ENCODE data around the gene LY6G5B. TPM values are rescaled to one million over a fixed set of nuclear protein-coding genes. Genes with fewer than 3 reads are reported as not detected.

LY6G5B gene
- total and polyA plus RNA-seq, 2 donors (not counting 3 experiments of a cell fraction or from before 2014, with no cell fraction given), result 15.4 to 25.0 TPM

- DNase-seq (ENCODE audit: low read depth, low spot score), result peak; percentile 22
- Histone ChIP-seq H3K4me3 (replicated peaks in 1 of 3; ENCODE audit: insufficient read depth in 1 of 3, low read depth in 1 of 3, low read length in 3 of 3) (peak overlapping the region; percentile 30 to 76 (median 70)), H3K9me1 (replicated peaks; ENCODE audit: control insufficient read depth, extremely low read depth, insufficient read depth, low read length) (no peaks in the 10 kb centered on the region), H3K9ac (replicated peaks; ENCODE audit: extremely low read depth, insufficient read depth, low read length) (peak overlapping the region; percentile 82), H3K79me2 (ENCODE audit: control insufficient read depth, insufficient read depth, low read length) (peaks cover 28% of the 10 kb centered on the region), H2AFZ (ENCODE audit: low read depth, low read length) (no peak overlapping the region), H3K4me2 (ENCODE audit: insufficient read depth, low read length) (peak overlapping the region; percentile 67), H3K27ac (ENCODE audit: insufficient read depth, low read depth, low read length) (peak overlapping the region; percentile 62), H3K9me3 (replicated peaks; ENCODE audit: control insufficient read depth, insufficient read depth, low read length) (no peaks in the 10 kb centered on the region), H3K4me1 (ENCODE audit: control insufficient read depth, extremely low read depth, insufficient read depth, low read length) (peaks cover 41% of the 10 kb centered on the region), H4K20me1 (replicated peaks; ENCODE audit: control insufficient read depth, extremely low read depth, insufficient read depth, low read length) (no peaks in the 10 kb centered on the region), H3K27me3 (ENCODE audit: control insufficient read depth in 2 of 2, insufficient read depth in 2 of 2, low read length in 2 of 2) (no peaks in the 10 kb centered on the region), H3K36me3 (ENCODE audit: control insufficient read depth in 2 of 2, extremely low read depth in 1 of 2, insufficient read depth in 2 of 2, low read length in 2 of 2) (peaks cover 3 to 4% of the 10 kb centered on the region in 2 experiments)
- FAIRE-seq, result peak; percentile 64
- TF ChIP-seq GATA2 (IDR thresholded peaks at IDR 0.05; ENCODE audit: insufficient read depth, insufficient read length, low read depth, low read length) (no peak), CTCF (IDR thresholded peaks at IDR 0.05; ENCODE audit: extremely low read depth in 1 of 2, insufficient read depth in 1 of 2, low read depth in 1 of 2, low read length in 2 of 2) (no peak), POLR2A (IDR thresholded peaks at IDR 0.05; ENCODE audit: low read depth, low read length) (no peak), MAX (IDR thresholded peaks at IDR 0.05; ENCODE audit: insufficient read depth, insufficient read length) (no peak), POLR2AphosphoS5 (IDR thresholded peaks at IDR 0.05; ENCODE audit: insufficient read depth, low read depth, low read length) (no peak)
- POLR2A ChIA-PET, result interaction anchor here (1.0 to 2.1 kb wide), 3 partner anchors 8 to 167 kb away, joined by 3 to 13 read pairs (median 4); partner anchors contain the start of genes BAG6, HSPA1B and PRRC2A
- BruUV-seq (replicated peaks), result no TSS peak
- CTCF ChIA-PET, result interaction anchor here (0.9 to 5.7 kb wide), 5 partner anchors 8 to 136 kb away, joined by 3 to 38 read pairs (median 3); partner anchors contain the start of genes BAG6 and VARS1
- dilution Hi-C loops (cut with MboI; ENCODE audit: extremely low pct_ligation_motif_present, low sequenced_read_pairs) (no loop called here), intact Hi-C loops (cut with micrococcal nuclease) (loop anchor here (1.0 to 10.0 kb wide), 4 partner anchors 8 to 535 kb away; partner anchors contain the start of genes BAG6, GPSM3 and PBX2)
Measured at GRCh38 chr6:31659649-31660380, 10.0 kb upstream of the LY6G5B start.
